Breast epithelium (tissue), 3 donors: ENCODE results near the gene PSD4.

Source experiments
- POLR2A ChIP-seq: fragments of 450-650 bp; IDR thresholded peaks from one replicate; pipeline ENCODE4 v1.6.1; 2016; ENCODE audit warnings: antibody characterized with exemption, mild to moderate bottlenecking, moderate library complexity
- POLR2AphosphoS5 ChIP-seq, 3 donors: sonication (generic); formaldehyde crosslinking; IDR thresholded peaks; one replicate each; pipeline ENCODE4 v1.6.1; 2017; ENCODE audit warnings: antibody characterized with exemption in 3 of 3
- TF ChIP-seq, protein P1 (sequence below), 3 donors: fragments of 450-650 bp; IDR thresholded peaks; one replicate each; pipeline ENCODE4 v1.5.1; 2016 to 2017; ENCODE audit warnings: antibody characterized with exemption in 3 of 3, mild to moderate bottlenecking in 3 of 3, moderate library complexity in 3 of 3

DNA sequence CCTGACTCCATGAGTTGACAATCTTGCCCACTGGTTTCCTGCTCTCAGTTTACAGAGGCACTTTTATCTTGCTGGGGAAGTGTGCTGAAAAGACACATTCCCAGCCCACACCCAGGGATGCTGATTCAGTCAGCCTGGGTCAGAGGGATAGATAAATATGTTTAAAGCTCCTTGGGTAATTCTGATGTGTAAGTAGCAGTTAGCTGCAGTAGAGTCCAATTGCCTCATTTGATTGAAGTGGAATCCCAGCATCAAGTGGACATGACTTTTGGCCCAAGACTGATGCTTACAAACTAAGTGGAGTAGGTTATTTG, 29.4 kb downstream of the PSD4 start:
- TF ChIP-seq, protein P1, sequence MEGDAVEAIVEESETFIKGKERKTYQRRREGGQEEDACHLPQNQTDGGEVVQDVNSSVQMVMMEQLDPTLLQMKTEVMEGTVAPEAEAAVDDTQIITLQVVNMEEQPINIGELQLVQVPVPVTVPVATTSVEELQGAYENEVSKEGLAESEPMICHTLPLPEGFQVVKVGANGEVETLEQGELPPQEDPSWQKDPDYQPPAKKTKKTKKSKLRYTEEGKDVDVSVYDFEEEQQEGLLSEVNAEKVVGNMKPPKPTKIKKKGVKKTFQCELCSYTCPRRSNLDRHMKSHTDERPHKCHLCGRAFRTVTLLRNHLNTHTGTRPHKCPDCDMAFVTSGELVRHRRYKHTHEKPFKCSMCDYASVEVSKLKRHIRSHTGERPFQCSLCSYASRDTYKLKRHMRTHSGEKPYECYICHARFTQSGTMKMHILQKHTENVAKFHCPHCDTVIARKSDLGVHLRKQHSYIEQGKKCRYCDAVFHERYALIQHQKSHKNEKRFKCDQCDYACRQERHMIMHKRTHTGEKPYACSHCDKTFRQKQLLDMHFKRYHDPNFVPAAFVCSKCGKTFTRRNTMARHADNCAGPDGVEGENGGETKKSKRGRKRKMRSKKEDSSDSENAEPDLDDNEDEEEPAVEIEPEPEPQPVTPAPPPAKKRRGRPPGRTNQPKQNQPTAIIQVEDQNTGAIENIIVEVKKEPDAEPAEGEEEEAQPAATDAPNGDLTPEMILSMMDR (IDR thresholded peaks at IDR 0.05) = no peak
- TF ChIP-seq POLR2A (no peak), POLR2AphosphoS5 (IDR thresholded peaks at IDR 0.05) (no peak)
